GM15510 (cell line): Measurements from ENCODE around the gene SIGLEC11.

ENCODE experiments used
- POLR2A ChIP-seq: IDR thresholded peaks from 3 replicates; pipeline ENCODE4 v1.6.1; 2011; ENCODE audit warnings: borderline replicate concordance; ENCODE audit not compliant: insufficient read length; ENCODE audit errors: extremely low read depth

SIGLEC11 gene

GRCh38 chr19:49968279-49968922 lies 7.4 kb upstream of the SIGLEC11 start:
- TF ChIP-seq POLR2A, result no peak

GRCh38 chr19:49957262-49957915 lies 3.6 kb downstream of the SIGLEC11 start:
- no peak for TF ChIP-seq POLR2A

- TF ChIP-seq POLR2A, result no peak
These were observed 4.9 kb downstream of the SIGLEC11 start for GRCh38 chr19:49956115-49956495.

GRCh38 chr19:49954933-49955332 lies 6.0 kb downstream of the SIGLEC11 start:
- no peak for TF ChIP-seq POLR2A

- TF ChIP-seq POLR2A, result no peak
These were observed 6.7 kb downstream of the SIGLEC11 start for GRCh38 chr19:49954092-49954829.

- no peak for TF ChIP-seq POLR2A
These were observed 7.6 kb downstream of the SIGLEC11 start for GRCh38 chr19:49953416-49953815.

- no peak for TF ChIP-seq POLR2A
These were observed 8.1 kb downstream of the SIGLEC11 start for GRCh38 chr19:49952906-49953305.

- no peak for TF ChIP-seq POLR2A
These were observed 8.5 kb downstream of the SIGLEC11 start for GRCh38 chr19:49952479-49952836.

GRCh38 chr19:49951806-49952478 lies 9.0 kb downstream of the SIGLEC11 start:
- TF ChIP-seq POLR2A, result no peak

- no peak for TF ChIP-seq POLR2A
These were observed 9.9 kb downstream of the SIGLEC11 start for GRCh38 chr19:49950956-49951526.

GRCh38 chr19:49950590-49950948 lies 10.4 kb downstream of the SIGLEC11 start:
- TF ChIP-seq POLR2A, result no peak

GRCh38 chr19:49949742-49950589 lies 11.0 kb downstream of the SIGLEC11 start:
- no peak for TF ChIP-seq POLR2A

- no peak for TF ChIP-seq POLR2A
These were observed 14.6 kb downstream of the SIGLEC11 start for GRCh38 chr19:49946415-49946814.

GRCh38 chr19:49940482-49940791 lies 20.5 kb downstream of the SIGLEC11 start:
- no peak for TF ChIP-seq POLR2A
